ENCODE measurements around the gene ARF6.

GRCh38 chr14:49863487-49864281 lies 29.2 kb upstream of the ARF6 start:
- TF ChIP-seq CTCF (IDR thresholded peaks at IDR 0.05; ENCODE audit: low read depth, low read length) (no peak), EZH2phosphoT487 (IDR thresholded peaks at IDR 0.05; ENCODE audit: low read depth) (no peak)
